HG03135 (cell line): ENCODE measurements around the gene CCDC85B.
A peak's percentile ranks its signal among the peaks of the same experiment; 100 is the strongest.

Experiments used
- ATAC-seq: cut with Tn5 transposase; IDR thresholded peaks from one replicate; pipeline ENCODE4 v1.9.1; 2021; ENCODE audit warnings: mild to moderate bottlenecking, moderate library complexity; ENCODE audit not compliant: unreplicated experiment

Gene CCDC85B

DNA sequence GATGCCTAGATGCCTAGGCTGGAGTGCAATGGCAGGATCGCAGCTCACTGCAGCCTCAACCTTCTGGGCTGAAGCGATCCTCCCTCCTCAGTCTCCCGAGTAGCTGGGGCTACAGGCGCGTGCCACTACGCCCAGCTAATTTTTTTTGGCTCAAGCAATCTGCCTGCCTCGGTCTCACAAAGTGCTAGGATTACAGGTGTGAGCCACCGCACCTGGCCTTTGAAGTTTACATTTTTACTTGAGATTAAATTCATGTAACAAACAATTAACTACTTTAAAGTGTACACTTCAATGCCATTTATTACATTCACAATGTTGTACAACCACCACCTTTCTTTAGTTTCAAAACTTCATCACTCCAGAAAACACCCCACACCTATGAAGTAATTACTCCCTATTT is 13.2 kb downstream of the CCDC85B start:
- no peak for ATAC-seq

DNA sequence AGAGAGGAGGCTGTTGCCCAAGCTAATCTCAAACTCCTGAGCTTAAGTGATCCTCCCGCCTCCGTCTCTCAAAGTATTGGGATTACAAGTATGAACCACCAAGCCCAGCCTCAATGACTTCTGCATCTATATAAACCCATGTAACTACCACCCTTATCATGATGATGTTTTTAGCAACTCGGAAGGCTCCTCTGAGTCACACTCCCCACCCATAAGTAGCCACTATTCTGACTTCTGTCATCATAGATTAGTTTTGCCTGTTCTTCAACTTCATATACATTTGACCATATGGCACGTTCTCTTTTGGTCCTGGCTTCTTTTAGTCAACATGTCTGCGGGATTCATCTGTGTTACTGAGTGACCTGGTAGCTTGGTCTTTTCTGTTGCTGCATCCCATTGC is 16.1 kb downstream of the CCDC85B start:
- ATAC-seq, result no peak

DNA sequence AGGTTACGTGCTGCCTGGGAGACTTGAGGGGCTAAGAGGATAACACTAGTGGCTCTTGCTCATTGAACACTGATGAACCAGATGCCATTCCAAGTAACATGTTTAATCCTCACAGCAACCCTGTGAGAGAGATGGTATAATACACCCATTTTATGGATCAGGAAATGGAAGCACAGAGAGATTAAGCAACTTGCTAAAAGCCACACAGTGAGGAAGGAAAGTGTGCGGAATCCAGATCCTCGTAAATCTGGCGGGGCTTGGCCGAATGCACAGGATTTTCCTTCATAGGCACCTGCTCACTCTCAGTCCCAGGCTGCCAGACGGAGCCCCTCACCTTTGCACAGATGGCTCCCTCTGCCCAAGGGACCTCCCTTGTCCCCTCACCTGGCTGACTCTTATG is 17.4 kb downstream of the CCDC85B start:
- ATAC-seq, result no peak

DNA sequence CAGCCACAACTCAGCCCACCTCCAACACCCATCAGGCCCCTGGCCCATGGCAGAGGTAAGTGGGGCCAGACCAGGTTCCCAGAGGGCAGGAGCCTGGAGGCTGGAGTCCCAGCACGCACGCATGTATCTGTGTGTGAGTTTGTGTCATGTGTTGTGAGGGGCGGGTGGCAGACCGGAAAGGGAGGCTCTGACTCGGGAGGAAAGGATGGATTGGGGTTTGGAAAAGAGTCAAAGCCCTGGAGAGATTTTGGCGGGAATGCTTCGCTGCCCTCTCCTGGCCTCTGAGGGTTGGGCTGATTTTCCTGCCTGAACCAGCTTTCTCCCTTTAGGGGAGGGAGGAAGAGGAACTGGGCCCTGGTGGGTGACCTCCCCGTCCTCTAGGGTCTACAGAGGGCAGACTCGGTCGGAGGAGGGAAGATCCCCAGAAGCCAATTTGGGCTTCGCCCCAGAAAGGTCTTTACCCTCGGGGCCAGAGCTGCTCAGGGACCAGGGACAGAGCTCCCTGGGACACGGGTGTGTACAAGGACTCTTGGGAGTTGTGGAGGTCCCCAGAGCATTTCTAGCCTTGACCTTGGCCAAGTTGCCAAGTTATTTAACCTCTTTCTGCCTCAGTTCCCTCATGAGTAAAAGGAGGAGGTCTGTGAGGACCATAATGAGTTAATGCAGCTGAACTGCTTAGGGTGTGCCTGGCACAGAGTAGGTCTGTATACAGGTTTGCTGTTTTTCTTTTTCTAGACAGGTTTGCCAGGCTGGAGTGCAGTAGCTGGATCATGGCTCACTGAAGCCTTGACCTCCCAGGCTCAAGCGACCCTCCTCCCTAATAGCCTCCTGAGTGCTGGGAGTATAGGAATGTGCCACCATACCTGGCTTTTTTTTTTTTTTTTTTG is 21.5 kb downstream of the CCDC85B start:
- no peak for ATAC-seq

DNA sequence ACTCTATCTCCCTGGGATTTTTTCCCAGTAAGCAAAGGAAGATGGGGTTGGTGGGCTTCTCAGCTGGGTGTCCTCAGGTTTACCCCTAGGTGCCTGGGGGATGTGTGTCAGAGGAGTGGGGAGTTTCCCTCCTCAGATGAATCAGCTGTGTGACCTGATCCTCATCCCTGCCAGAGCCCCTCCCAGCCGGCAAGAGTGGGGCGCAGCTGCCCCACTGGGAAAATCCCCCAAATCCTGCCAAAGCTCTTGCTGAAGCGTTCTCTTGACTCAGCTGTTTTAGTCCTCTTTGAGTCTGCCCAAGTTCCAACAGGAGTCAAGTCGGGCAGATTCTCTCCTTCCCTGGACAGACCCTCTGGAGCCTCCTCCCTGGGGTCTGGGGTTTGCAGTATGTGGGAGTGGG is 22.4 kb downstream of the CCDC85B start:
- ATAC-seq, result no peak

DNA sequence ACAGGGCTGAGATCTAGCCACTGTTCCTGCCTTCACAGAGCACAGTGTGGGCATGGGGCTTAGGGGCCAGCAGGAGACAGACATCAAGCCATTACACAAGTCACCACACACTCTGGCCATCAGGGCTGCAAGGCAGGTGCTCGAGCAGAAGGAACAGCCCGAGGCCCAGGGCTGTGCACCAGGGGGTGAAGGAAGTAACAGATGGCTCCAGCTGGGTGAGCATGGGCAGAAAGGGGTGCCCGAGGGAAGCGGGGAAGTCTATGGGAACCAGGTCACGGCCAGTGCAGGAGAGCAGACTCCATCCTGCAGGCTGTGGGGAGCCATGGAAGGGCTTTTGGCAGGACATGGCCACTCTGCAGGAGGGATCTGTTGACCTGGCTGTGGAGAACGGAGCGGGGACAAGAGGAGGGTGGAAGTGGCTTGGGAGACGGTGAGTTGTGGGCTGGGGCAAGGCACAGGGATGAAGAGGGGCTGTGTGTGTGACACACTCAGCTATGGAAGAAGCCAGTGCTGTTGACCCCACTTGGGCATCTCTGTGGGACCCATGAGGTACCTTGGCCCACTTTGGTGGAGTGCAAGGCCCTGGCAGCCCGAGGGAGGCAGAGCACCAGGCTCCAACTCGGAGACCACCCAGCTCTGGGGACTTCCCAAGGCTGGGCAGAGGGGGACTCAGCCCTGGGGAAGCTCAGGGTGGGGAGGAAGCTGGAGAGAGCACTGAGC is 24.8 kb downstream of the CCDC85B start:
- no peak for ATAC-seq

DNA sequence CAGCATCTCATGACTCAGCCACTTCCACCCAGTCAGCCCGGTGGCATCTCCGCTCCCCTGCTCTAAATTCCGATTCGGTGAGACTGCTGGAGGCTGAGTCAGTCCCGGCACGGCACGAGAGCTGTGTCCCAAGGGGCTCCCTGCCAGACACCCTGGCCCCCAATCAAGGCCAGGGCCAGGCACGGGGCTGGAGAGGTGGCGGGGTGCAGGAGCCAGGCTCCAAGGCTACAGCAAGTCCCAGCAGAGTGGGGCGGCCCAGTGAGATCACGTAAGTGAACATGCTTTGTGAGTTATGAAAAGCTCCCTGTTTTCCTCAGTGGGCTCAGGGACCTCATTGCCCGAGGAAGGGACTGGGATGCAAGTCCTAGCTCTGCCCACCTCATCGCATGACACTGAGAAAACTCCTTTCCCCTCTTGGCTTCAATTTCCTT is 25.4 kb downstream of the CCDC85B start:
- no peak for ATAC-seq

DNA sequence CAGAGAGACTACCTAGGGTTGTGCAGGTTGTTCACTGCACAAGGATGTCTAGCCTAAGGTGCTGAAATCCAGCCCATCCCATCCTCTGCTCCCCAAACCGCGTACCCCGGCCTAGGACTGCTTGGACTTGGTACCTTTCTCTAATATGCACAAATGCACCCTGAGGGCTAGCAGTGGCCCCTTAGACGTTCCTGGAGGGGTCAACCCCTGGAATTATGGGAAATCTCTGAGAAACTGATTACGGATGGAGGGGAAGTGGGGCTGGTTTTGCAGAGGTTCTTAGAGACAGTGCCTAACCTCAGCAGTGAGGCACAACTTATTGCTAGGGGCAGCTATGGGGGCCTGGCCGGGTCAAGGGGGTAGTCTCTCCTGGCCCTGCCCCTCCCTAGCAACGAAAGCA is 25.9 kb downstream of the CCDC85B start:
- ATAC-seq, result no peak

DNA sequence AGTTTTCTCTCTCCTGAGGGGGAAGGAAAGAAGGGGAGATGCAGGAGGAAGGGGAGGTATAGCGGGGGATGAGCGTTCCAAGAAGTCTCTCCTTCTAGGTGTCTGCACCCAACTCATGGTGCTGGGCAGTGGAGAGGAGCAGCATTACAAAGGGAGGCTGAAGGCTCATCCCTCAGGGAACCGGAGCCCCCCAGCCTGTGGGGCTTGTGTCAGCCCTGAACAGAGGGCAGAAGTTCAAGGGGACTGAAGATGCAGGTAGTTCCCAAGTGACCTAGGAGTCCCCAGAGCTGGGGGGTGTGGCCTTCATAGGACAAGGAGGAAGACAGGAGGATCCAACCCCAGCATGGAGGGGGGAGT is 26.6 kb downstream of the CCDC85B start:
- no peak for ATAC-seq

DNA sequence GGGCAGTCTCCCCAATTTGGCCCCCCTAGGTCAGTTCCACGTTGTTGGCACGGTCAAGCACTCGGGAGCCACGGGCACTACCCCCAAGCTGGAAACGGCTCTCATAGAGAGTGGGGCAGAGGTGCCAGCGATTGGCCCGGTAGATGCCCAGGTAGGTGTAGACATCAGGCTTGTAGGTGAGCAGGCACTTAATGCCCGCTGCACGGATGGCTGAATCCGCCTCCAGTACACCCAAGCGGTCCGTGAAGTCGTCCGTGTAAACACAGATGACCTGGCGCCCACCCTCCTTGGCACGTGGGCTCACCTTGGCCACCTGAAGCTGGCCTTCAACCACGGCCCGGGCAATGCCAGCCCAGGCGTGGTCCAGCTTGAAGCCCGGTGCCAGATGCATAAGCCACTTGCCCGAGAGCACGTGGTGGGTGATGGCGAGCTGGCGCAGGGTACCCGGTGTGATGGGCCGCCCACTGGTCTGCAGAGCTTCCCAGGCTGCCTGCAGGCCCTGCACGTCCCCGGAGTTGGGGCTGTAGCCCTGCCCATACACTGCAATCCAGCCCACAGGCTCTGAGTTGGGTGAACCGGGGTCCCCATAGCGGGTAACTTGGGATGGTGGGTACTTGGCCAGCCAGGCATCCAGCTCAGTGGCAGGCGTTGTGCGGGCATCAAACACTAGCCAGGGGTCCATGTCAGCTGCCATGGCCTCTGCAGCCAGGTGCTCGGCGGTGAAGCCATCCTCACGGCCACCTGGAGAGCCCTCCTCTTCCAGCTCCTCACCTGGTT is 27.1 kb downstream of the CCDC85B start:
- ATAC-seq, result no peak

DNA sequence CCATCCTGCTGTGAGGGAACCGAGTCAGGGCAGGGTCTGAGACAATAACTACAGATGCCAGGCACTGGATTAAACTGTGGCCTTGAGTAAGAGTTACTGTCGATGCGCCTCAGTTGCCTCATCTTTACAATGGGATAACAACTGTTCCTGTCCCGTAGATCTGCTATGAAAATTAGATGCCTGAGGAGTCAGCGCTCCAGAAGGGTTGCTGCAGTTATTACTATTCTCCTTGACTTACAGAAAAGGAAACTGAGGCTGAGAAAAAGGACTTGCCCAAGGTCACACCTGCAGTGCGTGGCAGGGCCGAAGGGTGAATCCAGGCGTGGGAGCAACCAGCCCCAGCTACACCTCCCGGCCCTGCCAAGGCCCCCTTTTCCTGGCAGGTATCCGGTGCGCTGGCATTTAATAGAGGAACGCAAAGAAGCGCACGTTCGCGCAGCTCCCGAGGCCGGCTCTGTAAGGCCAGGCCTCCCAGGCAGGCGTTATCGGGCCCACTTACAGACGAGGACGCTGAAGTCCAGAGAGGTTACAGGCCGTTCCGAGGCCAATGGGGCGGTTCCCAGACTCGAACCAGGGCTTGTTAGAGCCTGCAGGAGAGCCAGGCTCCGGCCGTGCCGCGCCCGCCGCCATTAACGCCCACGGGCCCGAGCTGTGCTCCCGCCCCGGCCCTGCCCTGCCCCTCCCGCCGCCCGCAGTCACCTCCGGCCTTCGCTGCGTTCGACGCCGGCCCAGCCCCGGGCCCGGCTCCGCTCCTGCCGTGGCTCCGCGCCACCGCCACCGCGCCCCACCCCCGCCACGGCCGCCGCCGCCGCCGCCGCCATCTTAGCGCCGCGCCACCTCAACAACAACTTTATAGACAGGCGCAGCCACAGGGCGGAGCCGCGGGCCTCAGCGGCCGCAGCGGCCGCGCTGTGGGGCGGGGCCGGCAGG is 28.0 kb downstream of the CCDC85B start, which contains the start of gene C11orf68:
TSS of gene C11orf68 (minus strand) at position 852 of the 930 bp plus-strand sequence. CDS start at position 821, 31 bp downstream.
- peak; percentile 51 for ATAC-seq

DNA sequence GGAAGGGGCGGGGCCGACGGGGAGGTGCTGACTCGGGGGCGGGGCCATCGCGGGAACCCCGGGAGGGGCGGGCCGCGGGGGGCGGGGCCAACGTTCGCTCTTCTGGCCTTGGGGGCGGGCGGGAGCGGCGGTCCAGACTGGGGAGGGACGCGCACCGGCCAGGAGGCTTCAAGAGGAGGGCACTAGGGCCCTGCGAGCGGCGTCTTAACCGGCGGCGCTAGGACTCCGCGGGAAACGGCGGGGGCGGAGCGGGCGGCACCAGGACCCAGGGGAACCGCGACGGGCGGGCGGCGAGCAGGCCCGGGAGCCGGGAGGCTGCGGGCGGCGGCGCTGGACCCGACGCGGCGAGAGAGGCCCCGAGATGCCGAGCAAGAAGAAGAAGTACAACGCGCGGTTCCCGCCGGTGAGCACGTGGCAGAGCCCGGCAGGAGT is 28.7 kb downstream of the CCDC85B start, which contains the start of gene DRAP1:
TSS of gene DRAP1 (plus strand) at position 286 of the 432 bp plus-strand sequence. CDS start at position 362, 76 bp downstream.
- ATAC-seq, result peak; percentile 78

DNA sequence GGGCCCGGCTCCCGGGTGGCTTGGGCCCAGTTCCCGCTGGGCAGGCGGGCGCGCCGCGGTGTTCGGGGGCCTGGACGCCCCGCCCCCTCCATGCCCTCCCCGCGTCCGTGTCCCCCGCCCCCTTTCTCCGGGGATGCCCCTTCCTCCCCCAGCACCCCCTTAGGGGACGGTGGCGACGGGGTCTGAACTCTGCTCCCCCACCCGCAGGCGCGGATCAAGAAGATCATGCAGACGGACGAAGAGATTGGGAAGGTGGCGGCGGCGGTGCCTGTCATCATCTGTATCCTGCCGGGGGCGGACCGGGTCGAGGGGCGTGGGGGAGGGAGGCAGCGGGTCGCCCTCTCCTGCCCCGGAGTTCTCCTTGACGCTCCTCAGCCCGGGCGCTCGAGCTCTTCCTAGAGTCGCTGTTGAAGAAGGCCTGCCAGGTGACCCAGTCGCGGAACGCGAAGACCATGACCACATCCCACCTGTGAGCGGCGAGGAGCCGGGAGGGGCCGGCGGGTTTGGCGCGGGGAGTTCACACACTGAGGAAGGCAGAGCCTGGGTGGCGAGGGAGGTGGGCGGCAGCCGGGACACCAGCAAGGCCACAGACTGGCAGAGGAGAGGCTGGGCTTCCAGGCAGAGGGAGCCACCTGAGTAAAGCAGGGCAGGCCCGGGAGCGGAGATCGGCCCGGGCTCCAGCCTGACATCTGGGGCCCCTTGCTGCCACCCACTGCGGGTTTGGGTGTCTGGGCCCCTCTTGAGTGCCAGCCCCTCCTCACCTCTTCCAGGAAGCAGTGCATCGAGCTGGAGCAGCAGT is 29.3 kb downstream of the CCDC85B start:
- ATAC-seq, result peak; percentile 42

DNA sequence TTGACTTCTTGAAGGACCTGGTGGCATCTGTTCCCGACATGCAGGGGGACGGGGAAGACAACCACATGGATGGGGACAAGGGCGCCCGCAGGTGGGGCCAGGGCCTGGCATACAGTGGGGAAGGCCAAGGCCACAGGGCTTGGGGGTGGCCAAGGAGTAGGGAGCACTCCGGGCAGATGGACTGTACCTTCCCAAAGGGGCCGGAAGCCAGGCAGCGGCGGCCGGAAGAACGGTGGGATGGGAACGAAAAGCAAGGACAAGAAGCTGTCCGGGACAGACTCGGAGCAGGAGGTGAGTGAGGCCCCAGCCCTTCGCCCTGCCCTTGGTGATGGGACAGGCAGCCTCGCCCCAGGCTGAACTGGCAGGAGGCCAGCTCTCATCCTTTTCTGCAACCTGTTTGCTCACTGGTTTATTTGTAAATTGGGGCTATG is 29.9 kb downstream of the CCDC85B start:
- ATAC-seq, result no peak

DNA sequence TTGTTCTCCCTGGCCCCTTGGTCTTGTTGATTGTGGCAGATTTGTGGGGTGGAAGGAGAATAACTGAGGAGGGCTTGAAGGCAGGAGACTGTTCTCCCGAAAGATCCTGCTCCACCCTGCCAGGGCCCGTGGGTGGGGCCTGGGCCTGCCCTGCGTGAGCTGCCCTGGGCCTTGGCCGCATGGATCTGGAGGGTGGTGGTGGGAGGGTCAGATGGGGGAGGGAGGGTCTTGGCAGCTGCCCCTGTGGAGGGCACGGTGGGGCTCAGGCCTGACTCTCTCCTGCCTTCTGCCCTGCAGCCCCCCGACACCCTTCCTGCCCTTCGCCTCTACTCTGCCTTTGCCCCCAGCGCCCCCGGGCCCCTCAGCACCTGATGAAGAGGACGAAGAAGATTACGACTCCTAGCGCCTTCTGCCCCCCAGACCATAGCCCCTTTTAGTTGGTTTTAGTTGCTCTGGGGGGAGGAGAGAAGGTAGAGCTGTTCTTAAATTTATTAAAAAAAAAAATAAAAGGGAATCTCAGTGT is 30.6 kb downstream of the CCDC85B start:
- no peak for ATAC-seq

DNA sequence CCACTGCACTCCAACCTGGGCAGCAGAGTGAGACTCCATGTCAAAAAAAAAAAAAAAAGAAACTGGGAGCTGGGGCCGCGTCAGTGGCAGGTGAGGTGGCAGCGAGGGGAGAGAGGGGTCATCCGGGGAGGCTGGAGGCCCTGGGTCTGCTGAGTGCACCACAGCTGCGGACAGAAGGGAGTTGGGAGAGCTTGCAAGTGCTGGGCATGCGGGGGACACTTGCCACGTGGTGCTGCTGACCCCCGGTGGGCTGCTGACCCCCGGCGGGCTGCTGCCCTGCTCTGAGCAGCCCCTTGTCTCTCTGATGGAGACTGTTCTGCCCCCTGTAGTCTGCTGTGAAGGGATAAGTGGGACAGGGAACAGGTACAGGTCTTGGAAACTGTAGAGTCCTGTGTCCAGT is 31.4 kb downstream of the CCDC85B start:
- ATAC-seq, result no peak

DNA sequence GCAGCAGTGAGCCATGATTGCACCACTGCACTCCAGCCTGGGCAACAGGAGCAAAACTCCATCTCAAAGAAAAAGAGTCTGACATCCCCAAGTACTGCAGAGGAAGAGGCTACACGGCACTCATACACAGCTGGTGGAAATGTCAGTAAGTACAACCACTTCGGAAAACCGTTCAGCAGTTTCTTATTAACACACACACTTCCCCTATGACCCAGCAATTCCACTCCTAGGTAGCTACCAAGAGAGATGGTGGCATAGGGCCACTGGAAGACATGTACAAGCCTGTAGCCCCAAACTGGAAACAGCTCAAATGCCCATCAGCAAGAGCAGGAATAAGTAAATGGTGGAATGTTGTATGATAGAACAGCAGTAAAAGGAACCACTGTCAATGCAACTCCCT is 32.1 kb downstream of the CCDC85B start:
- no peak for ATAC-seq

DNA sequence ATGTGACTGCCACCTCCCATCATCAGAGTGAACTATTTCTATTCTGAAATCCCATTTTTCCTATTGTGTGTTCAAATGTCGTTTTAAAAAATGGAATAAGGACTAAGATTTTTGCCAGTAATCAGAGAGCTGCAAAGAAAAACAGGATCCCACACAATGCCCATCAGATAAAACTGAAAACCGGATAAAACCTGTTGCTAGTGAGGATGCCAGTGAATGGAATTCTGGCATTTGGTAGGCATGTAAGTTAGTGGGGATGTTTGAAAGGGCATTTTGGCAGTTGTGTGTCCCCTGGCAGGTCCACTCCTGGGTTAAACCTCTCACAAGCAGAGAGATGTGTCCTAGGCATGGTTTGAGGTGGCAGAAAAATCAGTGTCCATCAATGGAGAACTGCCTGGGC is 34.9 kb downstream of the CCDC85B start:
- ATAC-seq, result no peak

DNA sequence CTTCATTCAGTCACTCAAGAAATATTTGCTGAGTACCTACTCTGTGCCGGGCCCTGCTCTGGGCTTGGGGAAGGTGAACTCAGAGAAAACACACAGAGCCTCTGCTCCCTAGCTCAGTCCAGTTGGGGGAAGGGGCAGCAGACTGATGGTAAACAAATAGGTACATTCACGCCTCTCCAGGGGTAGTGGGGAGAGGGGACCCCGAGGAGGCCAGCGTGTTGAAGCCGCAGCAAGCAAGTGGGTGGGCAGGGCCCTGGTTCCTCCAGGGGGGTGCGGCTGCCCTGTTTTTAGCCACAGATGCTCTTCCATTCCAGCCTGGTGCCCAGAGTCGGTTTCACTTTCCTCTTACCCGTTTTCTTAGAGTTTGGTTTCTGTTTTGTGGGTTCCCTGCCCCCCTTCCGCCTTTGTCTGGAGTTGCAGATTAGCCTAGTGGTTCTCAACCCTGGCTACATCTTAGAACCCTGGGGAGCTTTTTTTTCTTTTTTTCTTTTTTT is 37.5 kb downstream of the CCDC85B start:
- peak; percentile 78 for ATAC-seq
